Astrocyte (in vitro differentiated cells and primary cell): ENCODE data around the gene CRADD.

Source experiments
- EZH2 ChIP-seq: IDR thresholded peaks from 2 replicates; pipeline ENCODE4 v1.6.1; 2012; ENCODE audit warnings: mild to moderate bottlenecking, low read length, inconsistent platforms; ENCODE audit not compliant: insufficient read depth
- TF ChIP-seq, protein P1 (sequence below): IDR thresholded peaks from 2 replicates; pipeline ENCODE4 v1.5.1; 2011; ENCODE audit warnings: low read depth, mild to moderate bottlenecking, inconsistent platforms, low read length, moderate library complexity; ENCODE audit not compliant: insufficient read depth

DNA sequence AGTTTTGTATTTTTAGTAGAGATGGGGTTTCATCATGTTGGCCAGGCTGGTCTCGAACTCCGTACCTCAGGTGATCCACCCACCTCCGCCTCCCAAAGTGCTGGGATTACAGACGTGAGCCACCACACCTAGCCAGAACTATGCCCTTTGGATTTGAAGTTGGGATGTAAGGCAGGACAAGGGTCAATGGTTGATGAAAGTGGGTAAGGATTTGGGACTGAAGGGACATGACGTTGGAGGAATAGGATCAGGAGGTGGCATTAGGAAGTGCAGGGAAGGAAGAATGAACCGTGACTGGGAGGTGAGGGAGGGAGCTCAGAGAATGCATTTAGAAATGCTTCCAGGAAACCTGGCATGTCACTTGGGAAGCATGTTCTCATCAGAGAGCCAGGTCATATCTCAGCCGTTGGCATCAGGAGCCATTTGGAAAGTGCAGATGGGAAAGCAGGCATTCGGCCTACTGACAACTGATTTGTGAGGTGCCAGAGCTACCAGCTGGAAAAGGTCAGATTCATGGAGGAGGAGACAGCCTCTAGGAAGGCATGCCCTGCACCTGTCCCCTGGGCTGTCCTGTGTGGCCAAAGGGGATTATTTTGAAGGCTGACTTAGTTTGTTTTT lies 2.2 kb downstream of the CRADD start:
- TF ChIP-seq, protein P1, sequence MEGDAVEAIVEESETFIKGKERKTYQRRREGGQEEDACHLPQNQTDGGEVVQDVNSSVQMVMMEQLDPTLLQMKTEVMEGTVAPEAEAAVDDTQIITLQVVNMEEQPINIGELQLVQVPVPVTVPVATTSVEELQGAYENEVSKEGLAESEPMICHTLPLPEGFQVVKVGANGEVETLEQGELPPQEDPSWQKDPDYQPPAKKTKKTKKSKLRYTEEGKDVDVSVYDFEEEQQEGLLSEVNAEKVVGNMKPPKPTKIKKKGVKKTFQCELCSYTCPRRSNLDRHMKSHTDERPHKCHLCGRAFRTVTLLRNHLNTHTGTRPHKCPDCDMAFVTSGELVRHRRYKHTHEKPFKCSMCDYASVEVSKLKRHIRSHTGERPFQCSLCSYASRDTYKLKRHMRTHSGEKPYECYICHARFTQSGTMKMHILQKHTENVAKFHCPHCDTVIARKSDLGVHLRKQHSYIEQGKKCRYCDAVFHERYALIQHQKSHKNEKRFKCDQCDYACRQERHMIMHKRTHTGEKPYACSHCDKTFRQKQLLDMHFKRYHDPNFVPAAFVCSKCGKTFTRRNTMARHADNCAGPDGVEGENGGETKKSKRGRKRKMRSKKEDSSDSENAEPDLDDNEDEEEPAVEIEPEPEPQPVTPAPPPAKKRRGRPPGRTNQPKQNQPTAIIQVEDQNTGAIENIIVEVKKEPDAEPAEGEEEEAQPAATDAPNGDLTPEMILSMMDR = no peak
- TF ChIP-seq EZH2 = no peak
